ENCODE data around the gene EPRS1. TPM values are rescaled to one million over a fixed set of nuclear protein-coding genes. Genes with fewer than 3 reads are reported as not detected.

The EPRS1 gene
- polyA plus RNA-seq, 1 experiment, result 129 TPM

DNA sequence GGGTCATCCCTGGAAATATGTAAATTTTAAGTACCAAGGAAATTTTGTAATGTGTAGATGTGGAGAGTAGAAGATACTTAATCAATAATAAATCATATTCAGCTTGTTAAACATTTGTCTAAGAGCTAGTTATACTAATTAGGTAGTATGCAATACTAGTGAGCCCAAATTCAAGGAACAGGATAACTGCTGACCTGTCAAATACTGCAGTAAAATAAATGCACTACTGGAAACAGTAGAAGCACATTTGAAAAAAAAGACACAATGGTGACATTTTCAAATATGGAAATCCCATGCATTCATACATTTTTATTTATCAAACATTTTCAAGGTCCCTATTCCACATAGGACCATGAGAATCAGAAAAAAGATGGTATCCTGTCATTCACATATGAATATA, 27.2 kb downstream of the EPRS1 start:
- no peak for DNase-seq (ENCODE audit: low read depth, low spot score)
- CTCF ChIA-PET, result interaction anchor here (0.7 kb wide), 1 partner anchor 172 kb away, joined by 3 read pairs; no protein-coding TSS in a partner anchor
- TF ChIP-seq, protein P1, sequence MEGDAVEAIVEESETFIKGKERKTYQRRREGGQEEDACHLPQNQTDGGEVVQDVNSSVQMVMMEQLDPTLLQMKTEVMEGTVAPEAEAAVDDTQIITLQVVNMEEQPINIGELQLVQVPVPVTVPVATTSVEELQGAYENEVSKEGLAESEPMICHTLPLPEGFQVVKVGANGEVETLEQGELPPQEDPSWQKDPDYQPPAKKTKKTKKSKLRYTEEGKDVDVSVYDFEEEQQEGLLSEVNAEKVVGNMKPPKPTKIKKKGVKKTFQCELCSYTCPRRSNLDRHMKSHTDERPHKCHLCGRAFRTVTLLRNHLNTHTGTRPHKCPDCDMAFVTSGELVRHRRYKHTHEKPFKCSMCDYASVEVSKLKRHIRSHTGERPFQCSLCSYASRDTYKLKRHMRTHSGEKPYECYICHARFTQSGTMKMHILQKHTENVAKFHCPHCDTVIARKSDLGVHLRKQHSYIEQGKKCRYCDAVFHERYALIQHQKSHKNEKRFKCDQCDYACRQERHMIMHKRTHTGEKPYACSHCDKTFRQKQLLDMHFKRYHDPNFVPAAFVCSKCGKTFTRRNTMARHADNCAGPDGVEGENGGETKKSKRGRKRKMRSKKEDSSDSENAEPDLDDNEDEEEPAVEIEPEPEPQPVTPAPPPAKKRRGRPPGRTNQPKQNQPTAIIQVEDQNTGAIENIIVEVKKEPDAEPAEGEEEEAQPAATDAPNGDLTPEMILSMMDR (IDR thresholded peaks at IDR 0.05; ENCODE audit: low read depth, low read length), result no peak
- H3K9me3 ChIP-seq (ENCODE audit: control insufficient read depth, insufficient read depth, low read length), result no peaks in the 10 kb centered on the region
- H3K4me3 ChIP-seq (ENCODE audit: low read depth, low read length), result no peak overlapping the region
- POLR2A ChIA-PET, result no interaction called here
- H3K27ac ChIP-seq (ENCODE audit: low read depth, low read length), result no peak overlapping the region
- no peaks in the 10 kb centered on the region for H3K27me3 ChIP-seq (ENCODE audit: control insufficient read depth, insufficient read depth, low read length)

DNA sequence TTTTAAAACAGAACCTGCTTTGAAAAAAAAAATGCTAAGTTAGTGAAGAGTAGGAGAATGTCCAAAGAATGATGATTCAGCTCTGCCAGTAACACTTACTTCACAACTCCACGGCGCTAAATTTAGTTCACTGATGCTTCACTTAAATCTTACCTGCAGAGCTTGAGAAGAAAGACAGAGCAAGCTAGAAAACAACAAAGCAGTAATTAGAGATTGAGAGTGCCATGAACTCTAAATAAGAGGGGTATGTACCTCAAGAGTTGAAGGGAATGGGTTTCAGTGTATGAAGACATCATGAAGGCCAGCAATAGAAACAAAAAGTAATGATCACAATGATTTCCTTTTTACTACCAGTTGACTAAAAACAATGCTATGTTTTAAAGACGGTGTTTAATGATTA, 32.8 kb downstream of the EPRS1 start:
- CTCF ChIA-PET, result interaction anchor here (0.6 to 2.7 kb wide), 3 partner anchors 23 to 99 kb away, joined by 6 to 26 read pairs (median 7); no protein-coding TSS in a partner anchor

DNA sequence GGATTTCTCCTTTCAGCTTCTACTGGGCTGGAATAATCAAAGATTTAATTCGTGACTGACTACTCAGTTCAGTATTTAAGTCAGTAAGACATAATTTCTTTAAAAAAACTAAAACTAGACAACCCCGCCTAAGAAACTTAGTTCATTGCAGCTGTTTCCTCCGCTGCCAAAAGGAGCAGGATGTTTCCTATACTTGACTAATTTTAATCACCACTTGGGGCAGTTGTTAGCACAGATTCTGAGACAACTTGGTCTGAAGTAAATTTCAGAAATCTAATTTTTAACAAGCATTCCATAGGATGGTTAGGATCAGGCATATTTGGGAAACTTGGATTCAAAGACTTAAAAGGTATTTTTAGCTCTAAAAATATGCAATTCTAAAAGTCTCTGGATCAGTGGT, 34.0 kb downstream of the EPRS1 start:
- TF ChIP-seq, protein P1 (IDR thresholded peaks at IDR 0.05; ENCODE audit: low read depth, low read length), result 0 out of 2 replicates have a peak, but pooled peaks have one; percentile 1
- CTCF ChIA-PET, result interaction anchor here (0.7 to 2.7 kb wide), 5 partner anchors 13 to 101 kb away, joined by 3 to 26 read pairs (median 3); no protein-coding TSS in a partner anchor

More for the DNA sequence above, 32.8 kb downstream of the EPRS1 start:
- no peak for DNase-seq (ENCODE audit: low read depth, low spot score)
- TF ChIP-seq, protein P1 (IDR thresholded peaks at IDR 0.05; ENCODE audit: low read depth, low read length), result no peak
- H3K9me3 ChIP-seq (ENCODE audit: control insufficient read depth, insufficient read depth, low read length), result no peaks in the 10 kb centered on the region
- POLR2A ChIA-PET, result no interaction called here
- no peak overlapping the region for H3K4me3 ChIP-seq (ENCODE audit: low read depth, low read length)
- H3K27me3 ChIP-seq (ENCODE audit: control insufficient read depth, insufficient read depth, low read length), result no peaks in the 10 kb centered on the region
- H3K27ac ChIP-seq (ENCODE audit: low read depth, low read length), result no peak overlapping the region

DNA sequence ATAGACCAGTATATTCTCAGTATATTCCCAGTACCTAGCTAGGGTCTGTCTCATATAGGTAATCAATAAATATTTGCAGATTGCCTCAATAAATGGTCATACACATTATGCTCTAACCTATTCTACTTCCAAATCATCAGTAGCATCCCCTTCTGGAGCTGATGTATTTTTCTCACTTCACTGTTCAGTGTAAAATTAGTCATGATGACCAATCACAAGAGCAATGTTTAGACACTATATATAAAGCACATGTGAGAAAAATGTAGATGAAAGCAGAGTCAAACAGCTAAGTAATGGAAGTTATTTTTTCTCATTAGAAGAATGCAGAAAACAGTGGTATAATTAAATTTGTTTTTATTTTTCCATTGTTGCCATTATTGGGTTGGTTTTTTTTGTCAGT, 34.7 kb downstream of the EPRS1 start:
- no peak for DNase-seq (ENCODE audit: low read depth, low spot score)
- TF ChIP-seq, protein P1 (IDR thresholded peaks at IDR 0.05; ENCODE audit: low read depth, low read length), result no peak
- POLR2A ChIA-PET, result no interaction called here
- Histone ChIP-seq H3K27ac (ENCODE audit: low read depth, low read length) (no peak overlapping the region), H3K4me3 (ENCODE audit: low read depth, low read length) (no peak overlapping the region), H3K27me3 (ENCODE audit: control insufficient read depth, insufficient read depth, low read length) (no peaks in the 10 kb centered on the region), H3K9me3 (ENCODE audit: control insufficient read depth, insufficient read depth, low read length) (no peaks in the 10 kb centered on the region)
- CTCF ChIA-PET, result interaction anchor here (1.0 to 2.7 kb wide), 4 partner anchors 12 to 101 kb away, joined by 3 to 26 read pairs (median 4); no protein-coding TSS in a partner anchor

More for the DNA sequence above, 34.0 kb downstream of the EPRS1 start:
- POLR2A ChIA-PET, result no interaction called here
- H3K27me3 ChIP-seq (ENCODE audit: control insufficient read depth, insufficient read depth, low read length), result no peaks in the 10 kb centered on the region
- DNase-seq (ENCODE audit: low read depth, low spot score), result no peak
- H3K9me3 ChIP-seq (ENCODE audit: control insufficient read depth, insufficient read depth, low read length), result no peaks in the 10 kb centered on the region
- H3K27ac ChIP-seq (ENCODE audit: low read depth, low read length), result no peak overlapping the region
- H3K4me3 ChIP-seq (ENCODE audit: low read depth, low read length), result no peak overlapping the region

DNA sequence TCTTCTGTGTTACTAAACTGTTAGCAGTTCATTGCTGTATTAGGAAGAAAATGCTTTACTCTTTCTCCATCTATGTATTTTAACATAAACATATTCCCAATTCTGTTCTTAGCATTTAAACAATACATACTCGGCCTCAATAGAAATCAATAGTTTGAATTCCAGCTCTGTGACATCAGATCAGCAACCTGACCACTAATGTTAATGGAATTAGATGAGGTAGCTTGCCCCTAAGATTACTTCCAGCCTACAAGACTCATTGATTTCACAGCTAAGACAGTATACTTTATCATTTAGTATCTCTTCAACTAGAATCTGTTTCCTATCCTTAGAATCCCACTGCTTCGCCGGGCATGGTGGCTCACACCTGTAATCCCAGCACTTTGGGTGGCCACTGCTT, 38.9 kb downstream of the EPRS1 start:
- DNase-seq (ENCODE audit: low read depth, low spot score), result no peak
- H3K27ac ChIP-seq (ENCODE audit: low read depth, low read length), result no peak overlapping the region
- POLR2A ChIA-PET, result no interaction called here
- CTCF ChIA-PET, result no interaction called here
- TF ChIP-seq, protein P1 (IDR thresholded peaks at IDR 0.05; ENCODE audit: low read depth, low read length), result no peak
- H3K9me3 ChIP-seq (ENCODE audit: control insufficient read depth, insufficient read depth, low read length), result no peaks in the 10 kb centered on the region
- no peaks in the 10 kb centered on the region for H3K27me3 ChIP-seq (ENCODE audit: control insufficient read depth, insufficient read depth, low read length)
- no peak overlapping the region for H3K4me3 ChIP-seq (ENCODE audit: low read depth, low read length)
